Progenitor cell of endocrine pancreas (in vitro differentiated cells): Measurements from ENCODE around the gene CMYA5. TPM values are rescaled to one million over a fixed set of nuclear protein-coding genes. Genes with fewer than 3 reads are reported as not detected.

Source experiments
- DNase-seq: peaks from one replicate; pipeline ENCODE4 v3.0.0; 2021; ENCODE audit warnings: low spot score; ENCODE audit not compliant: unreplicated experiment
- H3K27ac Mint-ChIP-seq: 2 replicates; pipeline ENCODE4 v1.8.0; 2021; ENCODE audit warnings: mild to moderate bottlenecking, moderate library complexity, mixed read lengths
- H3K27me3 Mint-ChIP-seq: 2 replicates; pipeline ENCODE4 v1.8.0; 2021; ENCODE audit warnings: mixed read lengths
- H3K36me3 Mint-ChIP-seq: 2 replicates; pipeline ENCODE4 v1.8.0; 2022; ENCODE audit warnings: mixed read lengths; ENCODE audit not compliant: insufficient read depth
- H3K4me1 Mint-ChIP-seq: 2 replicates; pipeline ENCODE4 v1.8.0; 2021; ENCODE audit warnings: low read depth, mixed read lengths
- H3K4me3 Mint-ChIP-seq: 2 replicates; pipeline ENCODE4 v1.8.0; 2021; ENCODE audit warnings: low read depth, mild to moderate bottlenecking, moderate library complexity, mixed read lengths
- H3K9me3 Mint-ChIP-seq: 2 replicates; pipeline ENCODE4 v1.8.0; 2021; ENCODE audit warnings: low read depth, mixed read lengths
- total RNA-seq: library from RNA; stranded (reverse); gene quantifications from 2 replicates; pipeline ENCODE4 v1.2.1, GENCODE V29; 2021
- TF ChIP-seq, protein P1 (sequence below): fragments of 200-600 bp; sonication (generic); IDR thresholded peaks from one replicate; pipeline ENCODE4 v1.5.0; 2021; ENCODE audit warnings: antibody characterized with exemption, mild to moderate bottlenecking; ENCODE audit not compliant: unreplicated experiment

Gene CMYA5
- total RNA-seq, 1 donor from 2014 or later, result 1.1 TPM

DNA sequence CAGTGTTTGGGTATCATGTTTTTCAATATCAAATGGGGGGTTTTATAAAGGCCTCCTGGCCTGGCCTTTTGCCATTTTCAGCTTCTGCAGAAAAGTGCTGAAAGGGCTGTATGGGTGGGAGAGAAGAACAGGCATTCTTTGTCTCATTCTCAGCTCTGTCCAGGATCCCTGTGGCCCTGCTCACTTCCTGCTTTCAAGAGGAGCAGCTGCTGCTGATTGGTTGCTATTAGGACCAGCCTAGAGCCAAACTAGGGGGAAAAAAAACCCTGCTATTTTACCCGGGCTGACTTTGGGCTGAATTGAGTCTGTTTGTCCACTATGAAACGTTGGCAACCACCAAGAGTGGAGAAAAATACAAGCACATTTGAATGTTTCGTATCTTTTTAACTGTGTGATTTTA is 117.1 kb downstream of the CMYA5 start:
- no peak for DNase-seq
- Mint-ChIP-seq H3K9me3 (no peaks in the 10 kb centered on the region), H3K4me1 (no peaks in the 10 kb centered on the region), H3K27ac (no peak overlapping the region), H3K27me3 (no peaks in the 10 kb centered on the region), H3K4me3 (no peak overlapping the region), H3K36me3 (no peaks in the 10 kb centered on the region)
- TF ChIP-seq, protein P1, sequence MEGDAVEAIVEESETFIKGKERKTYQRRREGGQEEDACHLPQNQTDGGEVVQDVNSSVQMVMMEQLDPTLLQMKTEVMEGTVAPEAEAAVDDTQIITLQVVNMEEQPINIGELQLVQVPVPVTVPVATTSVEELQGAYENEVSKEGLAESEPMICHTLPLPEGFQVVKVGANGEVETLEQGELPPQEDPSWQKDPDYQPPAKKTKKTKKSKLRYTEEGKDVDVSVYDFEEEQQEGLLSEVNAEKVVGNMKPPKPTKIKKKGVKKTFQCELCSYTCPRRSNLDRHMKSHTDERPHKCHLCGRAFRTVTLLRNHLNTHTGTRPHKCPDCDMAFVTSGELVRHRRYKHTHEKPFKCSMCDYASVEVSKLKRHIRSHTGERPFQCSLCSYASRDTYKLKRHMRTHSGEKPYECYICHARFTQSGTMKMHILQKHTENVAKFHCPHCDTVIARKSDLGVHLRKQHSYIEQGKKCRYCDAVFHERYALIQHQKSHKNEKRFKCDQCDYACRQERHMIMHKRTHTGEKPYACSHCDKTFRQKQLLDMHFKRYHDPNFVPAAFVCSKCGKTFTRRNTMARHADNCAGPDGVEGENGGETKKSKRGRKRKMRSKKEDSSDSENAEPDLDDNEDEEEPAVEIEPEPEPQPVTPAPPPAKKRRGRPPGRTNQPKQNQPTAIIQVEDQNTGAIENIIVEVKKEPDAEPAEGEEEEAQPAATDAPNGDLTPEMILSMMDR, result no peak

DNA sequence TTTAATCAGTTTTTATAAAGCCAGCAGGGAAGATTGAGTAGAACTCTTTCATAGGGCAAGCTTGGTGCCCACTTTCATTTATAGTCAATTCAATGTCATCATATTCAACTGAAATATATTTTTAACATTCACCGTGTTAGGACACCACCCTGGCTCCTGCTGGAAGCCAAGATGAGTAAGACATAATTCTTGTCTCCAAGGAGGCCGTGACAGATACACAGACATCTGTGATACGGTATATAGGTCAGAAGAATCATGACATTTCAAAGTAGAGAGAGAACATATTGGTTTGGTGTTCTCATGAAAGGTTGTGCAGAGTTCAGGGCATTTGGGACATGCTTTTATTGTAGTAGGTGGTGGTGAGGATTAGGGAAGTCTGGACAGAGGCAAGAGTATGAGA is 120.1 kb downstream of the CMYA5 start:
- no peaks in the 10 kb centered on the region for H3K4me1 Mint-ChIP-seq
- TF ChIP-seq, protein P1, result no peak
- no peaks in the 10 kb centered on the region for H3K27me3 Mint-ChIP-seq
- no peaks in the 10 kb centered on the region for H3K36me3 Mint-ChIP-seq
- H3K27ac Mint-ChIP-seq, result no peak overlapping the region
- H3K9me3 Mint-ChIP-seq, result no peaks in the 10 kb centered on the region
- H3K4me3 Mint-ChIP-seq, result no peak overlapping the region
- DNase-seq, result no peak

DNA sequence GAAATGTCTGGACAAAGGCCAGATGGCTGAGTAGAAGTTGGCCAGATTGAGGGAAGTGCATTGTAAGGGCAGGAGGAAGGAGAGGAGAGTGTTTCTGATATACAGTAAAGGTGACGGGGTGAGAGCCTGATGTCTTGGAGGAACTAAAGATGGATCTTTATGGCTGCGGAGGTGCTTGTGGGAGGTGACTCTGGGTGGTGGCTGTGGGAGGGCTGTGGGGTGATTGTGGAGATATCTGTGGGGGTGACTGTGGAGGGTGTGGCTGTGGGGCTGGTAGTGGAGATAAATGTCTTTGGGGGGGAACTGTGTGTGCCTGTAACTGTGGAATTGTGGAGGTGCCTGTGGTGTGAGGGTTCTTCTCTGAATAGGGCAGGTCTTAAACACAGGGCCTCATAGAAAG is 121.4 kb downstream of the CMYA5 start:
- H3K4me3 Mint-ChIP-seq, result no peak overlapping the region
- H3K36me3 Mint-ChIP-seq, result no peaks in the 10 kb centered on the region
- no peak for DNase-seq
- TF ChIP-seq, protein P1, result no peak
- no peaks in the 10 kb centered on the region for H3K27me3 Mint-ChIP-seq
- H3K27ac Mint-ChIP-seq, result no peak overlapping the region
- H3K4me1 Mint-ChIP-seq, result no peaks in the 10 kb centered on the region
- H3K9me3 Mint-ChIP-seq, result no peaks in the 10 kb centered on the region

DNA sequence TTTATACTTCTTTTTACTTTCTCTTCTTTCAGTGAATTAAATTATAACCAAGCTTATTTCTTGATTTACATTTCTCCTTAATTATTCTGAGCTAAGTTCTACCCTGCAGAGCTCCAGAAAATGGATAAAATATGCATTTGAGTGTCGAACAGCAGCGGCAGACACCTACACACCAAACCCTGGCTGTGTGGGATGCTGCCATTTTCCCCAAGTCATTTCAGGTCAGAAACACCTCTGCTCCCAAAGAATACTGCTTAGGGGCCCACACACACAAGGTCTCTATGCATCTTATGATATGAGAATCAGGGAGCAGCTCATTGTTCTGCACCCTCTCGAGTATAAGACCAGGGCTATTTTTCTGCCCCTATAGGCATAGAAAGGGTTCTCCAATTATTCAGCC is 122.3 kb downstream of the CMYA5 start:
- Mint-ChIP-seq H3K27ac (no peak overlapping the region), H3K4me1 (no peaks in the 10 kb centered on the region), H3K9me3 (no peaks in the 10 kb centered on the region), H3K4me3 (no peak overlapping the region), H3K27me3 (no peaks in the 10 kb centered on the region), H3K36me3 (no peaks in the 10 kb centered on the region)
- TF ChIP-seq, protein P1, result no peak
- DNase-seq, result no peak

DNA sequence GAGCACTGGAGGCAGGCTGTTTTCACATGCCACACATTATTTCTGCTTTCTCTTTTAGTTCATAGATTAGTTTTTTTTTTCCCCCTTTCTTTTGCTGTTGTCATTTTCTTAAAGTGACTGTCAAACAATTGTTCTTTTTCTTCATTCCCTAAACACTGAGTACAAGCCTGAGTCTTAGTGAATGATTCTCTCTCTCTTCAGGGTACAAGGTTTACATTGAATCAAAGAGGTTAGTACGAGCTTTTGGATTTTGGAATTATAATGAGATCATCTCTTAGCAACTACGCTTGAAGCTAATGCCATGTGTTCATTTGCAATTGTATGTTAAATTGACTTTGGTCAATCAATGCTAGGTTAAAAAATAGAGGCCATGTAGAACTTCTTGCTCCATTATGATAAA is 125.1 kb downstream of the CMYA5 start:
- no peak overlapping the region for H3K27ac Mint-ChIP-seq
- no peak overlapping the region for H3K4me3 Mint-ChIP-seq
- DNase-seq, result no peak
- TF ChIP-seq, protein P1, result no peak
- no peaks in the 10 kb centered on the region for H3K36me3 Mint-ChIP-seq
- no peaks in the 10 kb centered on the region for H3K27me3 Mint-ChIP-seq
- H3K9me3 Mint-ChIP-seq, result peaks cover 10% of the 10 kb centered on the region
- no peaks in the 10 kb centered on the region for H3K4me1 Mint-ChIP-seq
